PC-3 (cell line): ENCODE measurements around the gene RFXANK.

Experiments
- CTCF ChIP-seq: fragments of 300-600 bp; sonication (generic); conservative IDR thresholded peaks from 2 replicates; pipeline ENCODE4 v1.5.1; 2017; ENCODE audit warnings: antibody characterized with exemption, low read depth, mild to moderate bottlenecking, low read length
- EZH2 ChIP-seq: fragments of 300-600 bp; sonication (generic); IDR thresholded peaks from one replicate; pipeline ENCODE4 v1.6.1; 2017; ENCODE audit warnings: antibody characterized with exemption, mild to moderate bottlenecking, low read length; ENCODE audit not compliant: unreplicated experiment

GRCh38 chr19:19152668-19153384 is 39.2 kb upstream of the RFXANK start:
- TF ChIP-seq EZH2 (no peak), CTCF (no peak)
